GM12878 (cell line): ENCODE results near the gene PTGIS. TPM values are rescaled to one million over a fixed set of nuclear protein-coding genes. Genes with fewer than 3 reads are reported as not detected.

Experiments
- ATAC-seq: fragments of 200-7000 bp; cut with Tn5 transposase; 3 replicates; pipeline ENCODE4 v1.9.1; 2020; ENCODE audit warnings: mild to moderate bottlenecking, moderate library complexity
- BruUV-seq: library from RNA; stranded (reverse); fragments of 400-500 nt; replicated peaks from 2 replicates; lab custom pipeline; 2021; lab: Mats Ljungman, UMichigan
- CTCF ChIA-PET: fragments of 300-600 bp; sonication (Branson Sonifier 250); formaldehyde crosslinking; extraction: SDS; loops from one replicate; lab custom pipeline; 2021; ENCODE audit warnings: inconsistent platforms; lab: Yijun Ruan, JAX
- POLR2A ChIA-PET: fragments of 350-600 bp; formaldehyde crosslinking; extraction: SDS; loops from one replicate; lab custom pipeline; 2021; ENCODE audit warnings: inconsistent platforms; lab: Charles Lee
- RAD21 ChIA-PET: fragments of 300-600 bp; sonication (Branson Sonifier 250); formaldehyde crosslinking; loops from one replicate; lab custom pipeline; 2023; ENCODE audit warnings: antibody characterized with exemption; ENCODE audit not compliant: unreplicated experiment; lab: Charles Lee
- SMC1A ChIA-PET: fragments of 300-600 bp; sonication (Branson Sonifier 250); formaldehyde crosslinking; loops from one replicate; lab custom pipeline; 2023; ENCODE audit not compliant: unreplicated experiment, uncharacterized antibody; lab: Charles Lee
- DNase-seq: peaks from one replicate; pipeline ENCODE4 v3.0.0-alpha.2; 2011; ENCODE audit warnings: low read depth, low spot score
- FAIRE-seq: peaks from 3 replicates; lab custom pipeline; 2011; peaks lifted over from hg19 to GRCh38; lab: Jason Lieb, UNC
- H2AFZ ChIP-seq: 2 replicates; pipeline ENCODE4 v1.6.0; 2011; ENCODE audit warnings: low read depth, low read length, control low read depth; ENCODE audit not compliant: control insufficient read depth
- H3K27ac ChIP-seq: 2 replicates; pipeline ENCODE4 v1.5.1; 2011; ENCODE audit warnings: control low read depth; ENCODE audit not compliant: control insufficient read depth, insufficient read depth
- H3K27me3 ChIP-seq, 2 experiments: replicated peaks in 1 of 2; 2 replicates each; pipeline versions ENCODE4 v1.6.0 to v1.6.1; 2011; ENCODE audit warnings: low read length in 1 of 2; ENCODE audit not compliant: control insufficient read depth in 2 of 2, insufficient read depth in 2 of 2
- H3K36me3 ChIP-seq, 2 experiments: 2 replicates each; pipeline ENCODE4 v1.5.1; 2011; ENCODE audit warnings: low read length in 1 of 2; ENCODE audit not compliant: control insufficient read depth in 2 of 2, insufficient read depth in 2 of 2
- H3K4me1 ChIP-seq: 2 replicates; pipeline ENCODE4 v1.6.1; 2011; ENCODE audit warnings: mild to moderate bottlenecking, low read length, moderate library complexity, mixed read lengths; ENCODE audit not compliant: control insufficient read depth, insufficient read depth
- H3K4me2 ChIP-seq: 2 replicates; pipeline ENCODE4 v1.6.0; 2011; ENCODE audit warnings: control low read depth; ENCODE audit not compliant: control insufficient read depth, insufficient read depth
- H3K4me3 ChIP-seq: fragments of 200-600 bp; sonication (generic); 2 replicates; pipeline ENCODE4 v1.5.1; 2016
- H3K79me2 ChIP-seq: 2 replicates; pipeline ENCODE4 v1.6.0; 2011; ENCODE audit warnings: low read length; ENCODE audit not compliant: control insufficient read depth, insufficient read depth
- H3K9ac ChIP-seq: 2 replicates; pipeline ENCODE4 v1.8.0; 2011; ENCODE audit warnings: low read length, control low read depth, mixed read lengths; ENCODE audit not compliant: control insufficient read depth, insufficient read depth
- H3K9me3 ChIP-seq: replicated peaks from 3 replicates; pipeline ENCODE4 v1.5.1; 2011; ENCODE audit warnings: mild to moderate bottlenecking, low read length; ENCODE audit not compliant: control insufficient read depth, insufficient read depth
- H4K20me1 ChIP-seq: 2 replicates; pipeline ENCODE4 v1.6.0; 2011; ENCODE audit not compliant: control insufficient read depth, insufficient read depth
- CBFB ChIP-seq: IDR thresholded peaks from 2 replicates; pipeline ENCODE4 v1.6.1; 2016; ENCODE audit warnings: antibody characterized with exemption, low read depth
- CBX3 ChIP-seq: fragments of 200-600 bp; sonication (generic); IDR thresholded peaks from 2 replicates; pipeline ENCODE4 v1.6.1; 2016; ENCODE audit warnings: low read depth, borderline replicate concordance
- CHD1 ChIP-seq: IDR thresholded peaks from 2 replicates; pipeline ENCODE4 v1.6.1; 2012; ENCODE audit warnings: low read depth, low read length, improper control_type of control experiment
- EZH2 ChIP-seq: IDR thresholded peaks from 2 replicates; pipeline ENCODE4 v1.6.1; 2012; ENCODE audit warnings: low read depth, mild to moderate bottlenecking, control low read depth, inconsistent platforms, low read length, borderline replicate concordance; ENCODE audit not compliant: control insufficient read depth
- FOXM1 ChIP-seq: IDR thresholded peaks from 2 replicates; pipeline ENCODE4 v1.6.1; 2012; ENCODE audit warnings: low read depth, mild to moderate bottlenecking, inconsistent platforms, low read length, moderate library complexity
- HDAC2 ChIP-seq: fragments of 200-600 bp; sonication (generic); IDR thresholded peaks from 2 replicates; pipeline ENCODE4 v1.6.1; 2017
- JUNB ChIP-seq: IDR thresholded peaks from 2 replicates; pipeline ENCODE4 v1.6.1; 2016; ENCODE audit warnings: antibody characterized with exemption, mild to moderate bottlenecking
- NFXL1 ChIP-seq: fragments of 450-650 bp; IDR thresholded peaks from 2 replicates; pipeline ENCODE4 v1.6.1; 2017; ENCODE audit warnings: antibody characterized with exemption, mild to moderate bottlenecking, borderline replicate concordance
- RB1 ChIP-seq: fragments of 450-650 bp; formaldehyde crosslinking; IDR thresholded peaks from 2 replicates; pipeline ENCODE4 v1.6.1; 2017; ENCODE audit warnings: mild to moderate bottlenecking, borderline replicate concordance
- SREBF2 ChIP-seq: IDR thresholded peaks from 2 replicates; pipeline ENCODE4 v1.6.1; 2012; ENCODE audit warnings: mild to moderate bottlenecking, low read length
- STAT1 ChIP-seq: fragments of 450-650 bp; conservative IDR thresholded peaks from 2 replicates; pipeline ENCODE4 v1.6.1; 2014; ENCODE audit warnings: antibody characterized with exemption, mild to moderate bottlenecking
- TCF3 ChIP-seq: IDR thresholded peaks from 2 replicates; pipeline ENCODE4 v1.6.1; 2012; ENCODE audit warnings: low read depth, mild to moderate bottlenecking, low read length, borderline replicate concordance; ENCODE audit not compliant: insufficient read depth
- WGBS: methylation state at CpG from one replicate; pipeline ENCODE4 v1.1.6; 2016; ENCODE audit warnings: low lambda C conversion rate; ENCODE audit not compliant: insufficient replicate concordance, insufficient coverage; ENCODE audit errors: missing lambda C conversion rate; 5-methylcytosine and 5-hydroxymethylcytosine counted together
- in situ Hi-C: fragments of 300-500 bp; cut with MboI; formaldehyde crosslinking; loops from 9 replicates; pipeline ENCODE4 v1.14.3; 2018; ENCODE audit warnings: mixed read lengths
- intact Hi-C: fragments of 100-400 bp; cut with micrococcal nuclease; formaldehyde crosslinking; loops from one replicate; pipeline ENCODE4 v1.14.2; 2022; ENCODE audit not compliant: unreplicated experiment
- polyA plus RNA-seq, 11 experiments: library from polyadenylated mRNA; depleted of rRNA in 4 of 11; unstranded in 6 of 11; stranded (reverse) in 5 of 11; fragments of >200 nt; fragmentation: Nextera tagmentation in 4 of 11; fragmentation: Illumina TruSeq in 1 of 11; extraction: Ambion mirVana in 4 of 11; extraction: Trizol in 1 of 11; gene quantifications; 1 replicate in 1 of 11; 2 replicates in 10 of 11; pipeline versions ENCODE4 v1.2.1 to v1.2.3, GENCODE V29; 2011 to 2016; ENCODE audit warnings: inconsistent platforms in 2 of 11, missing spikeins in 2 of 11, low read depth in 1 of 11
- total RNA-seq, 4 experiments: library from RNA; depleted of rRNA in 3 of 4; stranded (reverse); fragments of >200 nt in 3 of 4; fragmentation: Illumina TruSeq in 1 of 4; extraction: Trizol in 1 of 4; gene quantifications; 2 replicates each; pipeline versions ENCODE4 v1.2.1 to v1.2.3, GENCODE V29; 2013 to 2021
- TF ChIP-seq, protein P1 (sequence below): fragments of 450-650 bp; IDR thresholded peaks from 2 replicates; pipeline ENCODE4 v1.6.1; 2016; ENCODE audit warnings: mild to moderate bottlenecking
- TF ChIP-seq, protein P2 (sequence below): fragments of 450-650 bp; IDR thresholded peaks from 2 replicates; pipeline ENCODE4 v1.6.1; 2017; ENCODE audit warnings: mild to moderate bottlenecking, moderate library complexity
- TF ChIP-seq, protein P3 (sequence below): IDR thresholded peaks from 2 replicates; pipeline ENCODE4 v1.6.1; 2011; ENCODE audit warnings: borderline replicate concordance, low read depth, mild to moderate bottlenecking, moderate library complexity, low read length; ENCODE audit not compliant: insufficient read depth, poor library complexity, severe bottlenecking

PTGIS gene
- total and polyA plus RNA-seq, 10 of the 15 experiments (the other 5 are each of a cell fraction or from before 2014, with no cell fraction given), result 0.10 TPM; not detected in 9

DNA sequence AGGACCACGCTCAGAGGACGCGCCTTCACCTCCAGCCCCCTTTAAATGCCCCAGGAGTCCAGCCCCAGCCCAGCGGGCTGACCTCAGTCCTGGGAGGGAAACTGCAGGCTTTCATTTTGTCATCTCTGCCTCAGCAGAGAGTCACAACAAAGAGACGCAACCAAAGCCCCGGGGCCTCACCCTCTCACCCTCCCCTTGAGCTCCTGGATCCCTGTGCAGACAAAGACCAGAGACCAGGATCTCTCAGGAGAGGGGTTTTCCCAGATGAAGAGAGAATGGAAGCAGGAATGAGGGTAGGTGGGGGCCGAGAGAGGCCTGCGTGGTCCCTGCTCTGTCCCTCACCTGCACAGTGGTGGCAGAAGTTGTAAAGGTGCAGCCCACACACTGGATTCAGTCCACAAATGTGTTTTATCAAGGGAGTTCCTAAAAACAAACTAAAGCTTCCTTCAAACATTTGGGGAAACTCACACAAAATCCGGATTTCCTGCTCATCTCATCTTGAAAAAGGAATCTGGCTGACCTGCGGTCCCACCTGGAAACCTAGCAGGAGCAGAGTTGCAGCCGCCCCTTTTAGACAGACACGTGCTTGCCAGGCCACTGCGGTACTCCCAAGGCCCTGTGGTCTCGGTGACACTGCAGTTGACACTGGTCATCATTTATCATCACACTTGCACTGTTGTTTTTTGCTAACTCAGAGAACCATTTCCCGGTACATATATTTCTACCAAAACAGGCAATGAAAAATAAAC, 27.1 kb downstream of the PTGIS start (continued):
- TF ChIP-seq EZH2 (no peak), CBFB (no peak)

DNA sequence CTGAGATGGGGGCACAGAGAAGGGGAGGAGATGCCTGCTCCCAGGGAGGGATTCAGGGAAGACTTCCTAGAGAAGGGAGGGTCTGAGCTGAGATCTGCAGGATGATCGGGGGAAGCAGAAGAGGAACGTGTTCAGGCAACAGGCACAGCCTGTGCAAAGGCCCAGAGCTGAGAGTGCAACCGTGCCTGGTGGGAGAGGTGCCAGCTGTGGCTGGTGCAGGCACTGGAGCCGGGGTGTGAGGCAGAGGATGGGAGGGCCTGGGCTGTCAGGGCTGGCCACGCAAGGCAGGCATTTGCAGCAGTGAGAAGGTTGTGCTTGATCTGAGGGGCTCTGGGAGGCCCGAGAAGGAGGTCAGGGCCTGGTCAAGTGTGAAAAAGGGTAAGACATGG, 27.7 kb downstream of the PTGIS start:
- H3K9me3 ChIP-seq, result no peaks in the 10 kb centered on the region; the same call in 2 of the 3 replicates
- SMC1A ChIA-PET, result interaction anchor here (0.5 to 1.8 kb wide), 4 partner anchors 69 to 397 kb away, joined by 3 to 6 read pairs (median 4); no protein-coding TSS in a partner anchor
- POLR2A ChIA-PET, result no interaction called here
- no peak overlapping the region for H2AFZ ChIP-seq
- no peak for FAIRE-seq
- ATAC-seq, result no peak
- CTCF ChIA-PET, result interaction anchor here (0.6 to 10.6 kb wide), 10 partner anchors 17 to 439 kb away, joined by 3 to 148 read pairs (median 4); no protein-coding TSS in a partner anchor
- no peak overlapping the region for H3K9ac ChIP-seq
- H3K4me3 ChIP-seq, result no peak overlapping the region
- DNase-seq, result no peak
- H3K4me1 ChIP-seq, result peaks cover 5% of the 10 kb centered on the region
- H3K36me3 ChIP-seq, result no peaks in the 10 kb centered on the region
- H4K20me1 ChIP-seq, result no peaks in the 10 kb centered on the region
- H3K79me2 ChIP-seq, result no peaks in the 10 kb centered on the region
- intact Hi-C loops, result loop anchor here (2.0 kb wide), 1 partner anchor 307 kb away; no protein-coding TSS in a partner anchor
- H3K27ac ChIP-seq, result no peak overlapping the region
- no peaks in the 10 kb centered on the region for H3K27me3 ChIP-seq
- in situ Hi-C loops, result loop anchor here (5.0 kb wide), 1 partner anchor 67 kb away; no protein-coding TSS in a partner anchor
- BruUV-seq, result no TSS peak
- H3K4me2 ChIP-seq, result no peak overlapping the region
- RAD21 ChIA-PET, result interaction anchor here (1.4 to 5.5 kb wide), 3 partner anchors 69 to 391 kb away, joined by 7 to 51 read pairs (median 7); no protein-coding TSS in a partner anchor
- 41% methylated on average over 6 of the region's 6 CpGs for WGBS
- TF ChIP-seq, protein P1, sequence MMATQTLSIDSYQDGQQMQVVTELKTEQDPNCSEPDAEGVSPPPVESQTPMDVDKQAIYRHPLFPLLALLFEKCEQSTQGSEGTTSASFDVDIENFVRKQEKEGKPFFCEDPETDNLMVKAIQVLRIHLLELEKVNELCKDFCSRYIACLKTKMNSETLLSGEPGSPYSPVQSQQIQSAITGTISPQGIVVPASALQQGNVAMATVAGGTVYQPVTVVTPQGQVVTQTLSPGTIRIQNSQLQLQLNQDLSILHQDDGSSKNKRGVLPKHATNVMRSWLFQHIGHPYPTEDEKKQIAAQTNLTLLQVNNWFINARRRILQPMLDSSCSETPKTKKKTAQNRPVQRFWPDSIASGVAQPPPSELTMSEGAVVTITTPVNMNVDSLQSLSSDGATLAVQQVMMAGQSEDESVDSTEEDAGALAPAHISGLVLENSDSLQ, result no peak
- TF ChIP-seq CHD1 (no peak), STAT1 (no peak), SREBF2 (no peak), FOXM1 (no peak), CBX3 (no peak), RB1 (no peak), HDAC2 (no peak), TCF3 (no peak), NFXL1 (no peak), JUNB (no peak)
- TF ChIP-seq, protein P2, sequence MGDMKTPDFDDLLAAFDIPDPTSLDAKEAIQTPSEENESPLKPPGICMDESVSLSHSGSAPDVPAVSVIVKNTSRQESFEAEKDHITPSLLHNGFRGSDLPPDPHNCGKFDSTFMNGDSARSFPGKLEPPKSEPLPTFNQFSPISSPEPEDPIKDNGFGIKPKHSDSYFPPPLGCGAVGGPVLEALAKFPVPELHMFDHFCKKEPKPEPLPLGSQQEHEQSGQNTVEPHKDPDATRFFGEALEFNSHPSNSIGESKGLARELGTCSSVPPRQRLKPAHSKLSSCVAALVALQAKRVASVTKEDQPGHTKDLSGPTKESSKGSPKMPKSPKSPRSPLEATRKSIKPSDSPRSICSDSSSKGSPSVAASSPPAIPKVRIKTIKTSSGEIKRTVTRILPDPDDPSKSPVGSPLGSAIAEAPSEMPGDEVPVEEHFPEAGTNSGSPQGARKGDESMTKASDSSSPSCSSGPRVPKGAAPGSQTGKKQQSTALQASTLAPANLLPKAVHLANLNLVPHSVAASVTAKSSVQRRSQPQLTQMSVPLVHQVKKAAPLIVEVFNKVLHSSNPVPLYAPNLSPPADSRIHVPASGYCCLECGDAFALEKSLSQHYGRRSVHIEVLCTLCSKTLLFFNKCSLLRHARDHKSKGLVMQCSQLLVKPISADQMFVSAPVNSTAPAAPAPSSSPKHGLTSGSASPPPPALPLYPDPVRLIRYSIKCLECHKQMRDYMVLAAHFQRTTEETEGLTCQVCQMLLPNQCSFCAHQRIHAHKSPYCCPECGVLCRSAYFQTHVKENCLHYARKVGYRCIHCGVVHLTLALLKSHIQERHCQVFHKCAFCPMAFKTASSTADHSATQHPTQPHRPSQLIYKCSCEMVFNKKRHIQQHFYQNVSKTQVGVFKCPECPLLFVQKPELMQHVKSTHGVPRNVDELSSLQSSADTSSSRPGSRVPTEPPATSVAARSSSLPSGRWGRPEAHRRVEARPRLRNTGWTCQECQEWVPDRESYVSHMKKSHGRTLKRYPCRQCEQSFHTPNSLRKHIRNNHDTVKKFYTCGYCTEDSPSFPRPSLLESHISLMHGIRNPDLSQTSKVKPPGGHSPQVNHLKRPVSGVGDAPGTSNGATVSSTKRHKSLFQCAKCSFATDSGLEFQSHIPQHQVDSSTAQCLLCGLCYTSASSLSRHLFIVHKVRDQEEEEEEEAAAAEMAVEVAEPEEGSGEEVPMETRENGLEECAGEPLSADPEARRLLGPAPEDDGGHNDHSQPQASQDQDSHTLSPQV, result no peak
- TF ChIP-seq, protein P3, sequence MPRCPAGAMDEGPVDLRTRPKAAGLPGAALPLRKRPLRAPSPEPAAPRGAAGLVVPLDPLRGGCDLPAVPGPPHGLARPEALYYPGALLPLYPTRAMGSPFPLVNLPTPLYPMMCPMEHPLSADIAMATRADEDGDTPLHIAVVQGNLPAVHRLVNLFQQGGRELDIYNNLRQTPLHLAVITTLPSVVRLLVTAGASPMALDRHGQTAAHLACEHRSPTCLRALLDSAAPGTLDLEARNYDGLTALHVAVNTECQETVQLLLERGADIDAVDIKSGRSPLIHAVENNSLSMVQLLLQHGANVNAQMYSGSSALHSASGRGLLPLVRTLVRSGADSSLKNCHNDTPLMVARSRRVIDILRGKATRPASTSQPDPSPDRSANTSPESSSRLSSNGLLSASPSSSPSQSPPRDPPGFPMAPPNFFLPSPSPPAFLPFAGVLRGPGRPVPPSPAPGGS, result no peak
